HepG2 (cell line): ENCODE data around the gene BABAM2. TPM values are rescaled to one million over a fixed set of nuclear protein-coding genes. Genes with fewer than 3 reads are reported as not detected.

Experiments used
- CCAR2 ChIP-seq: fragments of 200-400 bp; formaldehyde crosslinking; optimal IDR thresholded peaks from 2 replicates; pipeline ENCODE3; 2018; ENCODE audit warnings: low read depth, mild to moderate bottlenecking, low read length, moderate library complexity
- FOXA1 ChIP-seq, 2 experiments: fragments of 450-650 bp in 1 of 2; sonication (generic) in 1 of 2; formaldehyde crosslinking in 1 of 2; IDR thresholded peaks; 2 replicates each; pipeline versions ENCODE4 v1.4.0 to v1.6.1; 2016 to 2020; ENCODE audit warnings: missing genetic modification reagents in 1 of 2
- FOXJ3 ChIP-seq: sonication (generic); formaldehyde crosslinking; IDR thresholded peaks from 2 replicates; pipeline ENCODE4 v1.4.0; 2020; ENCODE audit warnings: missing genetic modification reagents, mild to moderate bottlenecking, borderline replicate concordance
- GMEB2 ChIP-seq: IDR thresholded peaks from 2 replicates; pipeline ENCODE4 v1.6.1; 2016; ENCODE audit warnings: missing biosample characterization, missing genetic modification reagents, low read depth
- HNF4A ChIP-seq: sonication (generic); formaldehyde crosslinking; IDR thresholded peaks from 2 replicates; pipeline ENCODE4 v1.4.0; 2020; ENCODE audit warnings: missing genetic modification reagents
- HNRNPL ChIP-seq: fragments of 200-400 bp; formaldehyde crosslinking; IDR thresholded peaks from 2 replicates; pipeline ENCODE4 v1.6.1; 2017; ENCODE audit warnings: mild to moderate bottlenecking, low read depth, low read length
- MEIS2 ChIP-seq: sonication (generic); formaldehyde crosslinking; IDR thresholded peaks from 2 replicates; pipeline ENCODE4 v1.9.0; 2021; ENCODE audit warnings: mild to moderate bottlenecking, missing genetic modification reagents
- MTA1 ChIP-seq: sonication (generic); formaldehyde crosslinking; IDR thresholded peaks from 2 replicates; pipeline ENCODE4 v1.4.0; 2020; ENCODE audit warnings: missing genetic modification reagents, mild to moderate bottlenecking, borderline replicate concordance
- NFYC ChIP-seq: IDR thresholded peaks from 2 replicates; pipeline ENCODE4 v1.6.1; 2016; ENCODE audit warnings: missing genetic modification reagents, missing compliant biosample characterization
- SALL2 ChIP-seq: sonication (generic); formaldehyde crosslinking; IDR thresholded peaks from 2 replicates; pipeline ENCODE4 v1.8.1; 2023; ENCODE audit warnings: mild to moderate bottlenecking, missing genetic modification reagents, inconsistent platforms
- TCF7 ChIP-seq: sonication (generic); IDR thresholded peaks from 2 replicates; pipeline ENCODE4 v1.6.1; 2016; ENCODE audit warnings: antibody characterized with exemption, low read depth
- YY1 ChIP-seq: IDR thresholded peaks from 2 replicates; pipeline ENCODE4 v1.6.1; 2011; ENCODE audit warnings: low read length, low read depth, moderate library complexity, mild to moderate bottlenecking; ENCODE audit not compliant: insufficient read depth, insufficient replicate concordance
- ZBED4 ChIP-seq: sonication (generic); formaldehyde crosslinking; IDR thresholded peaks from 2 replicates; pipeline ENCODE4 v1.4.0; 2020; ENCODE audit warnings: missing genetic modification reagents, borderline replicate concordance
- ZBTB21 ChIP-seq: sonication (generic); formaldehyde crosslinking; IDR thresholded peaks from 2 replicates; pipeline ENCODE4 v1.4.0; 2020; ENCODE audit warnings: missing genetic modification reagents
- ZGPAT ChIP-seq: IDR thresholded peaks from 2 replicates; pipeline ENCODE4 v1.6.1; 2016; ENCODE audit warnings: mild to moderate bottlenecking
- ZNF317 ChIP-seq: sonication (generic); formaldehyde crosslinking; IDR thresholded peaks from 2 replicates; pipeline ENCODE4 v1.5.0; 2020; ENCODE audit warnings: mild to moderate bottlenecking, missing genetic modification reagents
- ZNF770 ChIP-seq: sonication (generic); formaldehyde crosslinking; IDR thresholded peaks from 2 replicates; pipeline ENCODE4 v1.5.0; 2020; ENCODE audit warnings: mild to moderate bottlenecking, missing genetic modification reagents
- polyA plus RNA-seq, 8 experiments: library from polyadenylated mRNA; depleted of rRNA in 3 of 8; stranded (reverse) in 7 of 8; unstranded in 1 of 8; fragments of >200 nt; fragmentation: Illumina TruSeq in 4 of 8; extraction: Trizol in 4 of 8; gene quantifications; 2 replicates each; pipeline versions ENCODE4 v1.2.1 to v1.2.3, GENCODE V29; 2011 to 2016; ENCODE audit warnings: low read depth in 4 of 8, missing spikeins in 1 of 8, mixed read lengths in 1 of 8; ENCODE audit not compliant: insufficient read depth in 1 of 8
- total RNA-seq, 5 experiments: library from RNA; depleted of rRNA; stranded (reverse); fragments of >200 nt; fragmentation: Illumina TruSeq; extraction: Trizol; gene quantifications; 2 replicates each; pipeline ENCODE4 v1.2.3, GENCODE V29; 2016; ENCODE audit warnings: low read depth in 1 of 5

The BABAM2 gene
- total and polyA plus RNA-seq, 2 of the 13 experiments (the other 11 are each of a cell fraction or from before 2014, with no cell fraction given): 24.9 to 28.0 TPM

- TF ChIP-seq CCAR2 (no peak), FOXJ3 (0 out of 2 replicates have a peak, but pooled peaks have one; percentile 49), YY1 (peak; percentile 87), NFYC (CRISPR knock-in tag) (no peak), FOXA1 (IDR thresholded peaks at IDR 0.05) (no peak), FOXA1 (CRISPR knock-in tag; IDR thresholded peaks at IDR 0.05) (0 out of 2 replicates have a peak, but pooled peaks have one; percentile 42), TCF7 (no peak), ZGPAT (CRISPR knock-in tag) (peak; percentile 91), ZNF770 (no peak), MTA1 (CRISPR knock-in tag) (peak; percentile 89; the same call in 1 of the 2 replicates), MEIS2 (CRISPR knock-in tag) (peak; percentile 70), ZBTB21 (no peak), HNF4A (peak; percentile 96), HNRNPL (no peak), ZNF317 (CRISPR knock-in tag) (no peak; the same call in 1 of the 2 replicates), SALL2 (CRISPR knock-in tag) (peak; percentile 100), ZBED4 (CRISPR knock-in tag) (no peak; the same call in 1 of the 2 replicates), GMEB2 (CRISPR knock-in tag) (peak; percentile 96)
Measured at GRCh38 chr2:27890146-27890923, at the start of gene BABAM2, which contains the start of gene RBKS (continued).
